Measurements from ENCODE around the gene BCAS3. TPM values are rescaled to one million over a fixed set of nuclear protein-coding genes. Genes with fewer than 3 reads are reported as not detected.

BCAS3 gene
- total and polyA plus RNA-seq, 12 donors: 6.1 to 21.8 (median 17.2) TPM

DNA sequence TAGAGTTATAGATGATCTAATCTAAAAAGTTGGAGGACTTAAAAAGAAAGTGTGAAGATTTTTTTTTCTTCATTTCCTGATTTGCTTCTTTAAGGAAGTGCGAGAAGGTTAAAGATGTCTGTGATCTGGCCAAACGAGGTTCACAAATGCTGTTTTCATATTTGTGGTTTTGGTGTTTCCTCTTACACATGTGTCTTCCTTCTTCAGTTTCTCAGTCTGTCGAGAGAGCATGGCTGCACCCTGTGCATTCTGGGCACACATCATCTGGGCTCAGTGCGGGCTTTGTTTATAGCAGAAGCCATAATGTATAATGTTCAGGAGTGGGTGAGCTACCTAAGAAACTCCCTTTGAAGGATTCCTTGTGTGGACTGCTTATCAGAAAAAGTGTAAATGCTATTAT is 461.6 kb downstream of the BCAS3 start:
- ATAC-seq: peak in 5 of 8 donors; percentile 34 to 66 (median 44)
- H3K4me1 ChIP-seq: peaks cover 0 to 27% (median 7%) of the 10 kb centered on the region in 9 donors
- WGBS, 2 donors: 51 to 63% methylated on average over 4 of the region's 4 CpGs
- no peak for DNase-seq
- peak overlapping the region in 1 of 10 donors; percentile 49 for H3K27ac ChIP-seq
- intact Hi-C loops (cut with DNase I): loop anchor here in 2 of 10 donors (5.0 to 10.0 kb wide), 2 partner anchors 134 to 248 kb away; no protein-coding TSS in a partner anchor
- H3K4me3 ChIP-seq: no peak overlapping the region
- no peaks in the 10 kb centered on the region for H3K27me3 ChIP-seq
- H3K9me3 ChIP-seq: no peaks in the 10 kb centered on the region
- TF ChIP-seq, protein P1, sequence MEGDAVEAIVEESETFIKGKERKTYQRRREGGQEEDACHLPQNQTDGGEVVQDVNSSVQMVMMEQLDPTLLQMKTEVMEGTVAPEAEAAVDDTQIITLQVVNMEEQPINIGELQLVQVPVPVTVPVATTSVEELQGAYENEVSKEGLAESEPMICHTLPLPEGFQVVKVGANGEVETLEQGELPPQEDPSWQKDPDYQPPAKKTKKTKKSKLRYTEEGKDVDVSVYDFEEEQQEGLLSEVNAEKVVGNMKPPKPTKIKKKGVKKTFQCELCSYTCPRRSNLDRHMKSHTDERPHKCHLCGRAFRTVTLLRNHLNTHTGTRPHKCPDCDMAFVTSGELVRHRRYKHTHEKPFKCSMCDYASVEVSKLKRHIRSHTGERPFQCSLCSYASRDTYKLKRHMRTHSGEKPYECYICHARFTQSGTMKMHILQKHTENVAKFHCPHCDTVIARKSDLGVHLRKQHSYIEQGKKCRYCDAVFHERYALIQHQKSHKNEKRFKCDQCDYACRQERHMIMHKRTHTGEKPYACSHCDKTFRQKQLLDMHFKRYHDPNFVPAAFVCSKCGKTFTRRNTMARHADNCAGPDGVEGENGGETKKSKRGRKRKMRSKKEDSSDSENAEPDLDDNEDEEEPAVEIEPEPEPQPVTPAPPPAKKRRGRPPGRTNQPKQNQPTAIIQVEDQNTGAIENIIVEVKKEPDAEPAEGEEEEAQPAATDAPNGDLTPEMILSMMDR (IDR thresholded peaks at IDR 0.05): no peak
- no peaks in the 10 kb centered on the region for H3K36me3 ChIP-seq

DNA sequence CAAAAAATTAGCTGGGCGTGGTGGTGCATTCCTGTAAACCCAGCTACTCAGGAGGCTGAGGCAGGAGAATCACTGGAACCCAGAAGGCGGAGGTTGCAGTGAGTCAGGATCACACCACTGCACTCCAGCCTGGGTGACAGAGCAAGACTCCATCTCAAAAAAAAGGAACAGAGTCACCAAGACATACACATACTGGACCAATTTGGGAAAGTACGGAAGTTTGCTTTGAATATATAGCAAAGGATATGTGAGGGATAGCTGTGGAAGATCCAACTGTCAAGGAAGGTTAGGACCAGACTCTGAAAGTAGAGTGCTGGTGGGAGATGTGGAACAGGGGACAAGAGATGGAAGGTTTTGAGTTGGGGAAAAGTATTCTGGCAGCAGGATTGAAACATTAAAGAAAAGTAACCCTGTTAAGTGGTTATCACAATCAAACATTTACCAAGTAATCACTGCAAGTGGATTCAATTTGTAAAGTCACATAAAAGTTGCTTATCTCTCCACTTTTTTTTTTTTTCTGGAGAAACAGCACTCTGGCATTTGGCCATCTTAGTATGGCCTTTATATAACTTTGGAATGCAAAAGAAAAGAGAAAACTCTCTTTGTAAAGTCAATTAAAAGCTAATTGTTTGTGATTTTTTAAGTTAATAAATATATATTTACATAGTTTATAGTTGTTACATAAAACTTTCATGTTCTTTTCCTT is 462.6 kb downstream of the BCAS3 start:
- 94 to 96% methylated on average over 3 of the region's 3 CpGs for WGBS, 2 donors
- intact Hi-C loops (cut with DNase I): loop anchor here in 1 of 10 donors (10.0 kb wide), 1 partner anchor 115 kb away; no protein-coding TSS in a partner anchor
- no peak overlapping the region for H3K4me3 ChIP-seq

DNA sequence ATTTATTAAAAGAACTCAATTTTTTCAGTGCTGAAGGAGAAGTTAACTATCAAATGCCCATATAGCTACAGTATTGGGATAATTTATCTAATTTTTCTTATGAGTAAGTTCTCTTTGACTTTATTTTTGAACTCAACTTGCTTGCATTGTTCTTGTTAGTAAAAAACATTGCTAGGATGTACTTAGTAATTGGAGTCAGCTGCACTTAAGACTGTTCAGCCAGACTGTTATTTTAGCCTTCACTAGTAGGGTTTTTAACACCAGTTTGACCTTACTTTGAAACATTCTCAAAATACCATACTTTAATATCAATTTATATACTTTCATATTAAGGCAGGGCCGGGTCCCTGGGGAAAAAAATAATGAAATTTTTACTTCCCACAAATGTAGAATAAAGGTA is 465.4 kb downstream of the BCAS3 start:
- Histone ChIP-seq H3K27ac (peak overlapping the region in 1 of 10 donors; percentile 5), H3K27me3 (no peaks in the 10 kb centered on the region), H3K4me1 (peaks cover 0 to 44% (median 25%) of the 10 kb centered on the region in 9 donors), H3K36me3 (no peaks in the 10 kb centered on the region), H3K9me3 (no peaks in the 10 kb centered on the region), H3K4me3 (no peak overlapping the region)
- TF ChIP-seq, protein P1 (IDR thresholded peaks at IDR 0.05): no peak
- no peak for ATAC-seq
- WGBS, 2 donors: 94 to 95% methylated on average over 1 of the region's 1 CpG
- DNase-seq: no peak
- intact Hi-C loops (cut with DNase I): loop anchor here in 1 of 10 donors (10.0 kb wide), 1 partner anchor 112 kb away; no protein-coding TSS in a partner anchor

More for the DNA sequence above, 462.6 kb downstream of the BCAS3 start:
- ATAC-seq (no peak), DNase-seq (no peak)
- H3K27me3 ChIP-seq: no peaks in the 10 kb centered on the region
- no peaks in the 10 kb centered on the region for H3K9me3 ChIP-seq
- TF ChIP-seq, protein P1 (IDR thresholded peaks at IDR 0.05): no peak
- no peaks in the 10 kb centered on the region for H3K36me3 ChIP-seq
- no peak overlapping the region for H3K27ac ChIP-seq
- H3K4me1 ChIP-seq: peaks cover 0 to 35% (median 17%) of the 10 kb centered on the region in 9 donors

DNA sequence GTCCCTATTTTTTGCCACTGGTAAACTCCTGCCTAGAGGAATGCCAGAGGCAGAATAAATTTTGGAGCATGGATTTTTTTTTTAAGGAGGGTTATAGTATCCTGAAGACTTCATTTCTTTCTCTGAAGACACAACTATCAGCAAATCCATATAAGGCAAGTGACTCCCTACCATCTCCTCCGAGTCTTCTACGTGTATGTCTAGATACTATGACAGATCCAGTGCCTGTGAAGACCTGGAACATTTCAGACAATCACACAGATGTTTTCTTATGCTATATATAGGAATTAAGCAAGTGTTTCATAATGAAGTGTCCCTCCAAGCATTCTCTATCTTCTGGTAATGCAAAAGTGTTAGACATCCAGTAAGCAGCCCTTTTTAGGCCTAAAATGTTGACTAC is 466.5 kb downstream of the BCAS3 start:
- Histone ChIP-seq H3K4me3 (no peak overlapping the region), H3K4me1 (peaks cover 0 to 33% (median 25%) of the 10 kb centered on the region in 9 donors), H3K27ac (peak overlapping the region in 3 of 10 donors; percentile 4 to 62 (median 35)), H3K36me3 (no peaks in the 10 kb centered on the region), H3K9me3 (no peaks in the 10 kb centered on the region), H3K27me3 (no peaks in the 10 kb centered on the region)
- TF ChIP-seq, protein P1 (IDR thresholded peaks at IDR 0.05): no peak
- intact Hi-C loops (cut with DNase I): loop anchor here in 1 of 10 donors (10.0 kb wide), 1 partner anchor 111 kb away; no protein-coding TSS in a partner anchor
- WGBS, 2 donors: 72 to 75% methylated on average over 2 of the region's 2 CpGs
- DNase-seq (no peak), ATAC-seq (peak in 1 of 8 donors; percentile 28)

Data from heart right ventricle (tissue), 16 donors.